Stimulated activated CD8-positive, alpha-beta memory T cell treated with anti-CD3 and anti-CD28 coated beads, Interleukin-2, amount 100 ng/mL, for 48 hours (primary cell): Measurements from ENCODE around the gene C9orf43.
A peak's percentile ranks its signal among the peaks of the same experiment; 100 is the strongest.

Source experiments
- DNase-seq, 2 donors: peaks; one replicate each; pipeline ENCODE4 v3.0.0-alpha.2; 2020; ENCODE audit warnings: low read depth in 2 of 2

Gene C9orf43

GRCh38 chr9:113467183-113467582 is 56.6 kb downstream of the C9orf43 start:
- no peak for DNase-seq

GRCh38 chr9:113468716-113469448 is 58.3 kb downstream of the C9orf43 start:
- no peak for DNase-seq

GRCh38 chr9:113471143-113471542 is 60.6 kb downstream of the C9orf43 start:
- DNase-seq = no peak

GRCh38 chr9:113471566-113471965 is 61.0 kb downstream of the C9orf43 start:
- DNase-seq = no peak

- DNase-seq = no peak
Observed at GRCh38 chr9:113472199-113472598, 61.7 kb downstream of the C9orf43 start.

- no peak for DNase-seq
Observed at GRCh38 chr9:113474360-113475028, 63.9 kb downstream of the C9orf43 start.

- no peak for DNase-seq
Observed at GRCh38 chr9:113475031-113475430, 64.5 kb downstream of the C9orf43 start.

GRCh38 chr9:113475992-113476391 is 65.4 kb downstream of the C9orf43 start:
- no peak for DNase-seq

- DNase-seq = no peak
Observed at GRCh38 chr9:113476511-113476916, 66.0 kb downstream of the C9orf43 start.

- no peak for DNase-seq
Observed at GRCh38 chr9:113477058-113477457, 66.5 kb downstream of the C9orf43 start.

- DNase-seq = no peak
Observed at GRCh38 chr9:113477661-113478060, 67.1 kb downstream of the C9orf43 start.

- peak; percentile 16 to 21 for DNase-seq
Observed at GRCh38 chr9:113479174-113479621, 68.7 kb downstream of the C9orf43 start.
